Astrocyte (in vitro differentiated cells and primary cell): ENCODE data around the gene TNNI2.

Source experiments
- EZH2 ChIP-seq: IDR thresholded peaks from 2 replicates; pipeline ENCODE4 v1.6.1; 2012; ENCODE audit warnings: mild to moderate bottlenecking, low read length, inconsistent platforms; ENCODE audit not compliant: insufficient read depth
- TF ChIP-seq, protein P1 (sequence below): IDR thresholded peaks from 2 replicates; pipeline ENCODE4 v1.5.1; 2011; ENCODE audit warnings: low read depth, mild to moderate bottlenecking, inconsistent platforms, low read length, moderate library complexity; ENCODE audit not compliant: insufficient read depth

DNA sequence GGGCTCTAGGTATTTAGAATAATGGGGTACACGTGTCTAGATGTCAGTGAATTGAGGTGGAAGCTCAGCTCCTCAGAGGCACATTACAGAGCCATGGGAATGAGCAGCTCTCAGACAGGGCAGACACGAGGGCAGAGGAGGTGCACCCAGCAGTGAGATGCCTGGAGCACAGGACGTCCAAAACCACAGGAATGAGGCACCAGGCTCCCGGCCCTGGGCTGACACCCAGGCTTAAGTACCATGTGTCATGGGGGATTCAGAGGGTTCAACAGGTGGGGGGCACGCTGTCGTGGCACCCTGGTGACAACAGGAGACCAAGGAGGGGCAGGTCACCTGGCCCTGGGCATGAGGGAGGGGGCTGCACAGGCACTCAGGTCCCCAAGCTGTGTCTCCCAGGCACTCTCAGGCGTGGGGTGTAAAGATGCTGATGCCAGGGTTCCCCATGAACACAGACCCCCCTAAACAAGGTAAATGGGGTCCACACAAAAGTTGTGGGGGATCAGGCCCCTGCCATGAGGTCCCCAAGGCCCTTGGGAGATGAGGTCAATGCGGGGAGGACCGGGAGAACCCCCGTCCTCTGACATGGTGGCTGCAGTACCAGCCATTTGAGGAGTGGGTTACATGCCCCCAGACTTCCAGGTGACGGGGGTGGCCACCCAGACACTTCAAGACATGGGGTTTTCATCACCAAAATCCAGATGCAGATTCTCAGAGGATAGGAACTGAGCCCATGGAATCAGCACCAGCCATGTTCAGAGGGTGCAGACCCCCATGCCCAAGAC, 9.6 kb upstream of the TNNI2 start:
- TF ChIP-seq, protein P1, sequence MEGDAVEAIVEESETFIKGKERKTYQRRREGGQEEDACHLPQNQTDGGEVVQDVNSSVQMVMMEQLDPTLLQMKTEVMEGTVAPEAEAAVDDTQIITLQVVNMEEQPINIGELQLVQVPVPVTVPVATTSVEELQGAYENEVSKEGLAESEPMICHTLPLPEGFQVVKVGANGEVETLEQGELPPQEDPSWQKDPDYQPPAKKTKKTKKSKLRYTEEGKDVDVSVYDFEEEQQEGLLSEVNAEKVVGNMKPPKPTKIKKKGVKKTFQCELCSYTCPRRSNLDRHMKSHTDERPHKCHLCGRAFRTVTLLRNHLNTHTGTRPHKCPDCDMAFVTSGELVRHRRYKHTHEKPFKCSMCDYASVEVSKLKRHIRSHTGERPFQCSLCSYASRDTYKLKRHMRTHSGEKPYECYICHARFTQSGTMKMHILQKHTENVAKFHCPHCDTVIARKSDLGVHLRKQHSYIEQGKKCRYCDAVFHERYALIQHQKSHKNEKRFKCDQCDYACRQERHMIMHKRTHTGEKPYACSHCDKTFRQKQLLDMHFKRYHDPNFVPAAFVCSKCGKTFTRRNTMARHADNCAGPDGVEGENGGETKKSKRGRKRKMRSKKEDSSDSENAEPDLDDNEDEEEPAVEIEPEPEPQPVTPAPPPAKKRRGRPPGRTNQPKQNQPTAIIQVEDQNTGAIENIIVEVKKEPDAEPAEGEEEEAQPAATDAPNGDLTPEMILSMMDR: no peak
- no peak for TF ChIP-seq EZH2
